ENCODE measurements around the gene MBD3.
"Not testable (repeated sequence)": the region's sequence is repeated elsewhere in the genome, so short reads cannot be mapped to it uniquely, and the experiment has no call there.

MBD3 gene

DNA sequence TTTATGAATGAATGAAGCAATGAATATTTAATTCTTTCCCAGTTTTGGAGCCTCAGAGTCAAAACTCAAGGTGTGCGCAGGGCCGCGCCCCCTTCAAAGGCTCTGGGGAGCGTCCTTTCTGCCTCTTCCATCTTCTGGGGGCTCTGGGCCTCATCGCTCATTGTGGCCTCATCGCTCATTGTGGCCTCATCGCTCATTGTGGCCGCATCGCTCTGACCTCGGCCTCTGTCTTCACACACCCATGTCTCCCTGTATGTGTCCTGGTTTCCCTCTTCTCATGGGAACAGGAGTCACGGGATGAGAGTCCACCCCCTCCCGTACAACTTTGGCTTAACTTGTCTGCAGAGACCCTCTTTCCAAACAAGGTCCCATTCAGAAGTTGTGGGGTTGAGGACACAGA is 21.3 kb downstream of the MBD3 start:
- no peak for DNase-seq (ENCODE audit: low read depth)

DNA sequence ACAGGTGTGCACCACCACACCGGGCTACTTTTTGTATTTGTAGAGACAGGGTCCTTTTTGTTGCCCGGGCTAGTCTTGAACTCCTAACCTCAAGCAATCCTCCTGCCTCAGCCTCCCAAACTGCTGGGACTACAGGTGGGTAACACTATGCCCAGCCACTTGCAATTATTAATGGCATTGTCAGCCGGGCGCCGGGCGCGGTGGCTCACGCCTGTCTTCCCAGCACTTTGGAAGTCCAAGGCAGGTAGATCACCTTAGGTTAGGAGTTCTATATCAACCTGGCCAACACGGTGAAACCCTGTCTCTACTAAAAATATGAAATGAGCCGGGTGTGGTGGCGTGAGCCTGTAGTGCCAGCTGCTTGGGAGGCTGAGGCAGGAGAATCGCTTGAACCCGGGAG is 21.8 kb downstream of the MBD3 start:
- DNase-seq (ENCODE audit: low read depth) = no peak

DNA sequence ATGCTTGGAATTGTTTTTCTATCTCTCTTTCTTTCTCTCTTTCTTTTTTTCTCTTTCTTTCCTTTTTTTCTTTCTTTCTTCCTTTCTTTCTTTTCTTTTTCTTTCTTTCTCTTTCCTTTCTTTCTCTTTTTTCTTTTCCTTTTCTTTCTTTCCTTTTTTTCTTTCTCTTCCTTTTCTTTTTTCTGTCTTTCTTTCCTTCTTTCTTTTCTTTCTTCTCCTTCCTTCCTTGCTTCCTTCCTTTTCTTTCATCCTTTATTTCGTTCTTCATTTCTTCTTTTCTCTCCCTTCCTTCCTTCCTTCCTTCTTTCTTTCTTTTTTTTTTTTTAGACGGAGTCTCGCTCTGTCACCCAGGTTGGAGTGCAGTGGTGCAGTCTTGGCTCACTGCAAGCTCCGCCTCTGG is 22.7 kb downstream of the MBD3 start:
- no peak for DNase-seq (ENCODE audit: low read depth)

DNA sequence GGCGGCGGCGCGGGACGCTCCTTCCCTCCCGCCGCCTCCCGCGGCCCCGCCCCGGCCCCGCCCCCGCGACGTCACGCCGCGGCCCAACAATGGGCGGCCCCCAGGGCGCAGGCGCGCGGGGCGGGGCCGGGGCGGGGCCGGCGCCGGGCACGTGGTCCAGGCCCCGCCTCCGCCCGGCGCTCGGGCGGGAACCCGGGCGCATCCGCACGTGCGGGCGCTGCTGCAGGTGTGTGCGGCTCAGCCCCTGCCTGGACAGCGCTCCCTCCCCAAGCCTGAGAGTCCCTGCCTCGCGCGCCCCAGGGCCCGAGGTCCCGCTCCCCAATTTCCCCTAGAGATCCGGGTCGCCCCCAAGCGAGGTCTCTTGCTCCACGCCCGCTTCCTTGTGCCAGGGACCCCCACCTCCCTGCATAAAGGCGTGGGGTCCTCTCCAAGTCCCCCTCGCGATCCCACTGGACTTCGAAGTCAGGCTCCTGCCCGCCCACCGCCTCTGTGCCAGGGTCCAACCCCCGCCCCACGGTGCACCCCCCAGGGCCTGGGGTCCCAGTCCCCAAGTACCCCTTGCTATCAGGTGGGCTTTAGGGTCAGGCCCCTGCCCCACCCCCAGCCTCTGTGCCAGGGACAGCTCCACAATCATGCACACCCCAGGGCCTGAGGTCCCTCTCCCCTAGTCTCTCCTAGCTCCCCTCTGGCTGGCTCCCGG is 24.2 kb downstream of the MBD3 start, which contains the start of gene MEX3D:
Gene MEX3D (minus strand): TSS at position 6 of the 700 bp plus-strand sequence. CDS start 267 bp downstream, outside the sequence.
- DNase-seq (ENCODE audit: low read depth) = peak; percentile 74

DNA sequence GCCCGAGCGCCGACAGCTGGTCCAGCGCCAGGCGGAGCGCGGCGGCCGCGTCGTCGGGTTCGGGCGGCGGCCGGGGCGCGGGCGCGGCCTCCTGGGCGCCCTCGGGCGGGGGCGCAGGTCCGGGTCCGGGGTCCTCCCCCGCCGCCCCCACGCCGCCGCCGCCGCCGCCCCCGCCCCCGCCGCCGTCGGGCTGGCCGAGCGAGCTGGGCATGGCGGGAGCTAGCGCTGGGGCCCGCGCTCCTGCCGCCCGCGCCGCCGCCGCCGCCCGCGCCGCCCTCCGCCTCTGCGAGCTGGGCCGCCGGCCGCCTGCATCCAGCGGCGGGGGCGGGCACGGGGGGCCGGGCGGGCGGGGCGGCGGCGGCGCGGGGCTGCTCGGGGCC is 24.8 kb downstream of the MBD3 start:
- no peak for DNase-seq (ENCODE audit: low read depth)

DNA sequence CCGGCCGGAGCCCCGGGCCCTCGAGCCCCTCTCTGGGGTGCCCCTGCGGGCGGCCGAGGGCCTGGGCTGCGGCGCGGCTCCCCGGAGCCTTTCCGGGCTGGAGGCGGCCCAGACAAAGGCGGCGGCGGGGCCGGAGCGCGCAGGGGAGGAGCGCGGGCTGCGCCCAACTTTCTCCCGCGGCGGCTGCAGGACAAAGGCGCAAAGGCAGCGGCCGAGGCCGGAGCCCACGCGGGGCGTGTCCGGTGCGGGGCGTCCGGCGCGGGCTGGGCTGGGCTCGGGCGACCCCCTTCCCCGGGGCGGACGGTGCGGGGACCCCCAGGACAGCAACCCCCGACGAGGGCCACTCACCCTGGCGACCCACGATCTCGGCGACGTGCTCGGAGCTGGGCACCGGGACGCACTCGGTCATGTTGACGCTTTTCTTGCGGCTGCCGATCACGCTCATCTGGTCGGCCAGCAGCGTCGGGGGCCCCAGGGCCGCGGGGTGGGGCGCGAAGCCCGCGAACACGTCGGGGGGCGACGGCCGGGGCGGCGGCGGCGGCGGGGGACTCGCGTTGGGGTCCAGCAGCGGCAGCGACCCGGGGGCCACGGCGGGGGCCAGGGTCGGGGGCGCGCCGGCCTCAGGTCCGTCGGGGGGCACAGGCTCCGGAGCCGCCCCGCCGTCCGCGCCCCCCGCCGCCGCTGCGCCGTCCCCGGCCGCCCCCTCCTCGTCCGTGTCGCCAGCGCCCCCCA is 25.4 kb downstream of the MBD3 start:
- DNase-seq (ENCODE audit: low read depth) = no peak

DNA sequence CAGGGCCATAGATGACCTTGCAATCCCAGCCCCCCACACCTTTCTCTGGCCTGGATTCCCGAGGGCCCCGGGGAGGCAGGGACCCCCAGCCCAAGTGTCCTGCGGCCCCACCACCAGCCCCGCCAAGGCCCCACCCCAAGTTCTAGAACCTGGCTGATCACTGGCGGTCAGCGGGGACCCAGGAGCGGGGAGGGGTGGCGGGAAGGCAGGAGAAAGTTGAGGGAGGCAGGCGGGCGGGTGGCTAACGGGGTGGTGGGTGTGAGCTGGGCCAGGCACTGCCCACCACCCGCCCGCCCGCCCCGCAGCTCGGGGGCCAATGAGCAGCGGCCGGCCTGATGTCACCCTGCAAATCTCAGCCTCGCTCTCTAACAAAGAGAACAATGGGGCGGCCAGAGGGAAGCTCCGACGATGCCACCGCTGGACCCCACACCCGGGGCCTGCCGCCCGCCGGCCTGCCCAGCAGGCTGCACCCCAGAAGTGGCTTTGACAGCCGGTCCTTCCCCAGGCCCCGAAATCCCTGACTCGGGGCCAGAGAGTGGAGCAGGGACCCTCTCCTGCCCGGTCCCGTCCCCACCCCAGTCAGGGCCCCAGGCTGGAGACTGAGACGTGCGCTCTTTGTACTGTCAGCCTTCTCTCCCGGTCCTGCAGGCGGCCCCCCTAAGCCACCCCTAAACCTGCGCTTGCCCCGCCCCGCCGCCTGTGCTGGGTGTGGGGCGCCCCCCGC is 26.1 kb downstream of the MBD3 start:
- DNase-seq (ENCODE audit: low read depth) = no peak

DNA sequence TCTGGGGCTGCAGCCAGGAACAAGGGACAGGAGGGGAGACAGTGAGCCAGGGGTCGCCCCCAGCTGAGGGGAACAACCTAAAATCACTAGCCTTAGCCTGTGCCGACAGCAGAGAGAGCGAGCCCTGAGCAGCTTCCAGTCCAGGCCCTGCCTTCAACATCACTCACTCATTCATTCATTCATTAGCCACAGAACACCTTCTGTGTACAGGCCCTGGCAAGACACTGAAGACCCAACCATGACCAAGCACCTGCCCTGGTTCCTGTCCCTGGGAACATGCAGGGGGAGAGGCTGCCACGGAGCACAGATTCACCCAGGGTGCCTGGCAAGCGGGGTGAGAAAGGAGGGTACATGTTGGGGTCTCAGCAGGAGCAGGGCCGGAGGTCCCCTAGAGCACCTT is 29.4 kb downstream of the MBD3 start:
- no peak for DNase-seq (ENCODE audit: low read depth)

DNA sequence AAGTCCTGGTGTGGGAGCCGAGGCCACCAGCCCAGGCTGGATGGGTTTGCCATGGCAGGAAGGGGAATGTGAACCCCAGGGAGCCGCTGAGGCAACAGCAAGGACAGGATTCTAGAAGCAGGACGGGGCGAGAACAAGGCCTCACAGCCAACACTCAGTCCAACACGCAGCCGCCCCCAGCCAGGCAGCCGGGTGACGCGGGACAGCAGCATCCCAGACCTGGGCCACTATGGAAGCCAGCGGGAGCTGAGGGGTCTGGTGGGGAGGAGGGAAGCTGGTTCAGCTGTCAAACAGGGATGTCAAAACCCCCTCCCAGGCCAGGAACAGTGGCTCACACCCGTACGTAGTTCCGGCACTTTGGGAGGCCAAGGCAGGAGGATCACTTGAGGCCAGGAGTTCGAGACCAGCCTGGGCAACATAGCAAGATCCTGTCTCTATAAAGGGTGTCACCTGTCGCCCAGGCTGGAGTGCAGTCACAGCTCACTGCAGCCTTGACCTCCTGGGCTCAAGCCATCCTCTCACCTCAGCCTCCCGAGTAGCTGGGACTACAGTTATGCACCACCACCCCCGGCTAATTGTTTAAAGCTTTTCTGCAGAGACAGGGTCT is 31.3 kb downstream of the MBD3 start:
- DNase-seq (ENCODE audit: low read depth) = no peak

DNA sequence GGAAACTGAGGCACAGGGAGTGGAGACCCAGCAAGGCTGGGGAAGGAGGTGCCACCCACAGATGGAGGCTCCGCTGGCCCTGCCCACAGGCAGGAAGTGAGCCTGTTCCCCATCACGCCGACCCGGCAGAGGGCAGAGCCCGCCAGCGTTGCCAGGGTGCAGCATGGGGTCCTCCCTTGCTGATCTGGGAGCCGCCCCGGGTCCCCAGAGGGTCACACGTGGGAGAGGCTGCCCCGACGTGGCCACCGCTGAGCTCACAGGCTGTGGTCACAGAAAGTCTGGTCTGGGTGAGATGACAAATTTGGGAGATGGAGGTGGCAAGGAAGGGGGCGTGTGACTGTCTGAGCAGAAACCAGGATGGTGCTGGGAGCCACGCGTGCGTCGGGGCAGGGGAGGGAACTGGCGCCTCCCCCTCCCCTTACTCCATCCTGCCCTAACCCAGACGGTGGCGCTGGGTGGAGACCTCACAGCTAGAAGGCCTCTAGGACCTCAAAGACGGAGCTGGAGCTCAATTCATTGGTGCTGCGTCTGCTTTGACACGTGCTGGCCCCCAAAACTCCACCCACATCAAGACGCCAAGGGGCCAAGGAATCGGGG is 32.3 kb downstream of the MBD3 start:
- DNase-seq (ENCODE audit: low read depth) = no peak

DNA sequence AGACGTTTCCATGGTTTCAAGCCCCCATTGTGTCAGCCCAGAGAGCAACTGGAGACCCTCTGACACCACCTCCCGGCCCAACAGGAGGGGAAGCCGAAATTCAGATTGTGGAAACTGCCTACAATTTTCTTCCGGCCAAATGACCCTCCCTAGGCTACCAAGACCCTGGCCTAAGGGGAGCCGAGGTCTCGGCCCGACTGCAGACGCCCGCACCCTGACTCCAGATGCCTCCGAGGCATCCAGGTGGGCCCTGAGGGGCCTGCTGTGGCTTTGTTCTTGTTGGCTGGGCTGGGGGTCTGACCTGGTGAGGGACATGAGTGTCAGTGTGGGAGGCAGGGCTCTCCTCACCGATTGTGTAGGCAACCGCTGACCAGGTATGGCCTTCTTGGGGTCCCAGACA is 34.1 kb downstream of the MBD3 start:
- no peak for DNase-seq (ENCODE audit: low read depth)

DNA sequence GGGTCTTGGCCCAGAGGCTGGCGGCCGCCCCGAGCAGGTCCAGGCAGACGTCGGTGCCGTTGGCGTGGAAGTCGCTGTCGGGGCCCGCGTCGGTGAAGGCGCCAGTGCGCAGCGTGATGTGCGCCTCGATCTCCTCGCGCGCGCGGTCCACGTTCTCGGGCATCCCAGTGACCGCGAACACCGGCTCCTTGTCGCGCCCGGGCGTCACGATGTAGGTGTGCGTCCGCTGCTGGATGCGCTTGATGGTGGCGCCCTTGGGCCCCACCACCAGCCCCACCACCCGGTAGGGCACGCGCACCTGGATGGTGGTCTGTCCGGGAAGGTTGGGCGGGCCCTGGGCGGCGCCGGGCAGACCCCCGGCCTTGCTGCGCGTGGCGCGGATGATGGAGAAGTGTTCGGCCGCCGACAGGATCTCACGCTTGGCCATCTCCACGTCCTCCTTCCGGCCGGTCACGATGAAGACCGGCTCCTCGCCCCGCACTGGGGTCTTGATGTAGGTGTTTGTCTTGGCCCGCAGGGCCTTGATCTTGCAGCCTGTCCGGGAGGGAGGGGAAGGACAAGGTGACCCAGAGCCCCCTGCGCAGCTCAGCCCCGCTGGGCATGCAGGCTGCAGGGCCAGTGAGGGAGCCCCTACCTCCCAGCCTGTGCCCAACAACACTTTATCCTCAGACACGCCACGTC is 36.1 kb downstream of the MBD3 start:
- no peak for DNase-seq (ENCODE audit: low read depth)

DNA sequence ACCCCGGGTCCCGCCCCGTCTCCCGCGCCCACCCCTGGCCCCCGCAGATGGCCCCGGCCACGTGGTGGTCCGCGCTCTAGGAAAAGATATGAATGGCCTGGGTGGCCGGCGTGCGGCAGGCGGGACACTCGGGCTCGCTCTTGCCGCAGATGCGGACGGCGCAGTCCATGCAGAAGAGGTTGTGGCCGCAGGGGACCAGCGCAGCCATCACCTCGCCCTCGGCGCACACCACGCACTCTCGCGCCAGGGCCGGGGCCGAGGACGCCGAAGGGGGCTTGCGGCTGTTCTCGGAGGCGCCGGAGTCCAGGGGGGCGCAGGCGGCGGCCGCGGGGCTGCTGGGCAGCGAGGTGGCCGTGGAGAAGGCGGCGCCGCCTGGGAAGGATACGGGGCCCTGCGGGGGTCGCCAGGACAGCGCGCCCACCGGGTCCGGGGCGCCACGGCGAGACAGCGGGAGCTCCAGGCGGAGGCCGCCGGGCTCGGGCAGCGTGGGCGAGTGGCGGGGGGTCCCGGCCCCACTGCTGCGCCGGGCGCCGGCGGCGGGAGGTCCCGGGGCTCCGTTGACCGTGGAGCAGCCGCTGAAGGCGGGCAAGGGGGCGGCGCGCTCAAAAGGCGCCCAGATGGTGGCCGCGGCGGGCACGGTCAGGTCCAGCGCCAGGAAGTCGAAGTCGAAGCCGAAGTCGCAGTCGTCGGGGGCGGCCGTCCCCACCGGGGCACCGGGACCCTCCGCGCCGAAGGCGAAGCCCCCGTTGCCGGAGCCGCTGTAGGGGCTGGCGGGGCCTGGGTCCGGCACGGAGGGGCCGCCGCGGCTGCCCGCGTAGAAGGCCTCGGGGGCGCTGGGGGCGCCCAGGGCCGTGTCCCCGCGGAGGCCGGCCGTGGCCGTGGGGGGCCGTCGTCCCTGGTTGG is 36.9 kb downstream of the MBD3 start:
- DNase-seq (ENCODE audit: low read depth) = no peak

DNA sequence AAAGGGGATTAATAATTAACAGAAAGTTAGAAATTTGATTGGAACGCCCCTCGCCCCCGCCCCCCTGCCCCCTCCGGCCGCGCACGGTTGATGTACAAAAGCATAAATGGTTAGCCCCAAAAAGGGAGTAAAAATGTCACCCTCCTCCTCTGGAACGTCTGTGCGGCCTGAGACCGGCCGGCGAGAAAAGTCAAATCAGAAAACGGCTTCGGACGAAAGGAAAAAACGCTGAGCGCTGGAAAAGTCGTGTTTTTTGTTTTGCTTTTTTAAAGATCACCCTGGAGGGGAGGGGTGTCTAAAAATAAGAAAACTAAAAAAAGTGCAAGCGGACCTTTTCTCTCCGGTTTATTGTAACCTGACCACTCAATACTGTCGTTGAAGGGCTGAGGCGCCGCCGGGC is 37.7 kb downstream of the MBD3 start:
- DNase-seq (ENCODE audit: low read depth) = no peak

DNA sequence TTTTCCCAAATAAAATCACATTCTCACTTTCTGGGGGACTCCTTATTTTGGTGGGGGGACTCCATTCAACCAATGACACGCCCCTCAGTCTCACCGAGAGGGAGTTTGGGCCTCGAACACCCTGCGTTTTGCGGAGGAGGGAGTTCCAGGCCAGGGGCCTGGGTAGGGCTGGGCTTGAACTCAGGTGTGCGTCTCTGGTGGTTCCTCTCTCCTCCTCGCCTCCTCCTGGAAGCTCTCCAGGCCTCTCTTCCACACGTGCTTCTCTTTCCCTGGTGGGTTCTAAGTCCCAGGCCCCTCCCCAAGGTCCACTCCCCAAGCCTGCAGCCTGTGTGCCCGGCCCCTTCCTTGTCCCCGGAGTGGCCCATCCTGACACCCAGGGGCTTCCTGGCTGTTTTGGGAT is 39.2 kb downstream of the MBD3 start:
- DNase-seq (ENCODE audit: low read depth) = no peak

DNA sequence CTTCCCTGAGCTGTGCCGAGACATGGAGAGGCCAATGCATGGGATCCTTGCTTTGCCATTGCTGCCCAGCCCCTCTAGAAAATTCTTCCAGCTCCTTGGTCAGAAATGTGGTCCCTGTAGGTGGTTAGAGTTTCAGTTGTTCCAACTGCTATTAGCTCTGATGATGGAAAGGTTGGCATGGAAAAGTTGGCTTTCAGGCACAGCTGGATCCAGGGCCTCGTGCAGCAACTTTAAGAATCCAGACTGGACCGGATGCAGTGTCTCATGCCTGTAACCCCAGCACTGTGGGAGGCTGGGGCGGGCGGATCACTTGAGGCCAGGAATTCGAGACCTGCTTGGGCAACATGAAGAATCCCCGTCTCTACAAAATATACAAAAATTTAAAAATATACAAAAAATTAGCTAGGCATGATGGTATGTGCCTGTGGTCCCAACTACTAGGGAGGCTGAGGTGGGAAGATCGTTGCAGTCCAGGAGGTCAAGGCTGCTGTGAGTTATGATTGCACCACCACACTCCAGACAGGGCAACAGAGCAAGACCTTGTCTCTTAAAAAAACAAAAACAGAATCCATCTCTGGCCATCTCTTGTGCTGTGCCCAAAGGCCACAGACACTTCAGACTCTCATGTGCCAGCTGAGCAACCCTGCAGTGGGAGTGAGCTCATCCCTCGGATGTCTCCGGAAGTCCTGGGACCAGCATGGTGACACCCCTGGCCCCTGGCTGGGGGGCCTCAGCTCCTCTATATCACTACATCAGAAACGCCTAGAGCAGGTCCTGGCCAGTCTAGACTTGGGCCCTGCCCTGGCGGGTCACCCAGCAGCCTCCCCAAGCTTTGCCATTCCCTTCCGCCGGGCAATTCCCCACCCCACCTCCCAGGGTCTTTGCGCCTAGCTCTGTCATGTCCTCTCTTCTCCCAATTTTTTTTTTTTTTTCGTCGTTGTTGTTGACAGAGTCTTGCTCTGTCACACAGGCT is 41.3 kb downstream of the MBD3 start:
- no peak for DNase-seq (ENCODE audit: low read depth)

DNA sequence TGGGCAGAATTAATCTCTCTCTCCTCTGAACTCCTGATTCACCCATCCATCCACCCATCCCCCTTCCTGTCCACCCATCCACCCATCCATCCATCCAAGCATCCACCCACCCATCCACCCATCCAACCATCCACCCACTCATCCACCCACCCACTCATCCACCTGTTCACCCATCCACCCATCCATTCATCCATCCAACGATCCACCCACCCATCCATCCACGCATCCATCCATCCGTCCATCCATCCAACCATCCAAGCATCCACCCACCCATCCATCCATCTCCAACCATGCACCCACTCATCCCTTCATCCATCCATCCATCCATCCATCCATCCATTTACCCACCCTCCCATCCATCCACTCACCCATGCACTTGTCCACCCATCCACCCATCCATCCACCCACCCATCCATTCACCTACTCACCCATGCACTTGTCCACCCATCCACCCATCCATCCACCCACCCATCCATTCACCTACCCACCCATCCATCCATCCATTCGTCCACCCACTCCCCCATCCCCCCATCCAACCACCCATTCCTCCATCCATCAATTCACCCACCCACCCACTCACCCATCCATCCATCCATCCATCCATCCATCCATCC is 43.2 kb downstream of the MBD3 start:
- DNase-seq (ENCODE audit: low read depth) = no peak

DNA sequence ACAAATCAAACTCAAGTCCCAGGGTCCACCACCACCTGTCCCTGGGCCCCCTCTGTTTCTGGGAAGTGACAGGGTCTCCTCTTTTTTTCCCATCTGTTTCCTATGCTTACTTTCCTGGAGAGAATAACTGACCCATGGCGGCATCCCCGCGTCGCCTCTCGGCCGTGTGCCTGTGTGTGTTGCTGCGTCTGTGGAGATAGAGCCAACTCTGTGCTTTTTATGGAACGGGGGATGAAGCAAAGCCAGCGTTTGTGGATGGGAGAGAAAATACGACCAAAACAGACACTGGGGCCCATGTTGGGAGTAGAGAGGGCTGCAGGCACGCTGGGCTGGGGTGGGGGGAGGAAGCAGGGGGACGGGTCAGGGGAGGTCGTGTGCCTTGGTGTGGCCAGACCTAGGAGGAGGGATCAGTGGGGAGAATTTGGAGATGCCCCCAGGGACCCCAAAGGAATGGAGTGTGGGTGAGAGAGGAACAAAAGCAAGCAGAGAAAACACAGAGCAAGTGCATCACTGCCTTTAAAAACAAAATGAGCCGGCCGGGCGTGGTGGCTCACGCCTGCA is 52.2 kb downstream of the MBD3 start:
- DNase-seq (ENCODE audit: low read depth) = no peak

DNA sequence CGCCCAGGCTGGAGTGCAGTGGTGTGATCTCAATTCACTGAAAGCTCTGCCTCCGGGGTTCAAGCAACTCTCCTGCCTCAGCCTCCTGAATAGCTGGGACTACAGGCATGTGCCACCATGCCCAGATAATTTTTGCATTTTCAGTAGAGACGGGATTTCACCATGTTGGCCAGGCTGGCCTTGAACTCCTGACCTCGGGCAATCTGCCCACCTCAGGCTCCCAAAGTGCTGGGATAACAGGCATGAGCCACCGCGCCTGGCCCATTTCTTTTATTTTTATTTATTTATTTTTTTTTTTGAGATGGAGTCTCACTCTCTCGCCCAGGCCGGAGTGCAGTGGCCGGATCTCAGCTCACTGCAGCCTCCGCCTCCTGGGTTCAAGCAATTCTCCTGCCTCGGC is 52.9 kb downstream of the MBD3 start:
- DNase-seq (ENCODE audit: low read depth) = not testable (repeated sequence)
